ENCODE measurements around the gene EPAS1. TPM values are rescaled to one million over a fixed set of nuclear protein-coding genes. Genes with fewer than 3 reads are reported as not detected.

Gene EPAS1
- total and polyA plus RNA-seq, 9 of the 15 experiments (the other 6 are each of a cell fraction or from before 2014, with no cell fraction given), result 0.25 to 11.2 (median 4.1) TPM

DNA sequence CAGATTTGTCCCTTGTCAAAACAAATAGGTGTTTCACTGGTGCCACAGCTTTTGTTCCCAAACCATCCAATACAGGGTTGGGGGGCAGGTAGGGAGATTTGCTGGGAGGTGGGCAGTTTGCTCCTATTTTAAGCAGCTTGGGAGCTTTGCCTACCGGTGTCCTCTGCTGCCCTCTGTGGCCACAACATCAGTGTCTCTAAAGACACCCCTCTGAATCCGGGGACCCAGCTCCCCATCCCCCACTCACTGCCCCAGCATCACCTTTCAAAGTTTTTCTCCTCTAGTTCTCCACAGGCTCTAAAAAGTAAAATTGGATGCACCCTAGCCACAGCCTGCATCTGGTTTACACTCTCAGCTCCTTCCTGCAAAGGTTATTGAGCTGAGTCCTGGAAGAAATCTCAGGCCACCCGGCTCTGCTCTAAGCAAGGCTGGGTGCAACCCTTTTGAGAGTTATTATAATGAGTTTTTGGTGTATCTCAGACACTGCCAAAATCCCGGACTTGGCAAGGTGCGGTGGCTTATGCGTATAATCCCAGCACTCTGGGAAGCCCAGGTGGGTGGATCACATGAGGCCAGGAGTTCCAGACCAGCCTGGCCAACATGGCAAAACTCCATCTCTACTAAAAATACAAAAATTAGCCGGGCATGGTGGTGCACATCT lies 2.9 kb upstream of the EPAS1 start (continued):
- TF ChIP-seq, protein P1, sequence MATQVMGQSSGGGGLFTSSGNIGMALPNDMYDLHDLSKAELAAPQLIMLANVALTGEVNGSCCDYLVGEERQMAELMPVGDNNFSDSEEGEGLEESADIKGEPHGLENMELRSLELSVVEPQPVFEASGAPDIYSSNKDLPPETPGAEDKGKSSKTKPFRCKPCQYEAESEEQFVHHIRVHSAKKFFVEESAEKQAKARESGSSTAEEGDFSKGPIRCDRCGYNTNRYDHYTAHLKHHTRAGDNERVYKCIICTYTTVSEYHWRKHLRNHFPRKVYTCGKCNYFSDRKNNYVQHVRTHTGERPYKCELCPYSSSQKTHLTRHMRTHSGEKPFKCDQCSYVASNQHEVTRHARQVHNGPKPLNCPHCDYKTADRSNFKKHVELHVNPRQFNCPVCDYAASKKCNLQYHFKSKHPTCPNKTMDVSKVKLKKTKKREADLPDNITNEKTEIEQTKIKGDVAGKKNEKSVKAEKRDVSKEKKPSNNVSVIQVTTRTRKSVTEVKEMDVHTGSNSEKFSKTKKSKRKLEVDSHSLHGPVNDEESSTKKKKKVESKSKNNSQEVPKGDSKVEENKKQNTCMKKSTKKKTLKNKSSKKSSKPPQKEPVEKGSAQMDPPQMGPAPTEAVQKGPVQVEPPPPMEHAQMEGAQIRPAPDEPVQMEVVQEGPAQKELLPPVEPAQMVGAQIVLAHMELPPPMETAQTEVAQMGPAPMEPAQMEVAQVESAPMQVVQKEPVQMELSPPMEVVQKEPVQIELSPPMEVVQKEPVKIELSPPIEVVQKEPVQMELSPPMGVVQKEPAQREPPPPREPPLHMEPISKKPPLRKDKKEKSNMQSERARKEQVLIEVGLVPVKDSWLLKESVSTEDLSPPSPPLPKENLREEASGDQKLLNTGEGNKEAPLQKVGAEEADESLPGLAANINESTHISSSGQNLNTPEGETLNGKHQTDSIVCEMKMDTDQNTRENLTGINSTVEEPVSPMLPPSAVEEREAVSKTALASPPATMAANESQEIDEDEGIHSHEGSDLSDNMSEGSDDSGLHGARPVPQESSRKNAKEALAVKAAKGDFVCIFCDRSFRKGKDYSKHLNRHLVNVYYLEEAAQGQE (IDR thresholded peaks at IDR 0.05; ENCODE audit: borderline replicate concordance), result peak; percentile 60; the same call in 1 of the 2 replicates
- TF ChIP-seq, protein P1 (CRISPR knock-in tag; IDR thresholded peaks at IDR 0.05; ENCODE audit: low read depth), result no peak
- TF ChIP-seq NEUROD1 (IDR thresholded peaks at IDR 0.05; ENCODE audit: borderline replicate concordance, low read depth, low read length, partially characterized antibody), result no peak
- TF ChIP-seq RAD21 (CRISPR knock-in tag; conservative IDR thresholded peaks at IDR 0.05 in 1 of 2, IDR thresholded peaks at IDR 0.05 in 1 of 2), result peak; percentile 48 to 58
- TF ChIP-seq, protein P2, sequence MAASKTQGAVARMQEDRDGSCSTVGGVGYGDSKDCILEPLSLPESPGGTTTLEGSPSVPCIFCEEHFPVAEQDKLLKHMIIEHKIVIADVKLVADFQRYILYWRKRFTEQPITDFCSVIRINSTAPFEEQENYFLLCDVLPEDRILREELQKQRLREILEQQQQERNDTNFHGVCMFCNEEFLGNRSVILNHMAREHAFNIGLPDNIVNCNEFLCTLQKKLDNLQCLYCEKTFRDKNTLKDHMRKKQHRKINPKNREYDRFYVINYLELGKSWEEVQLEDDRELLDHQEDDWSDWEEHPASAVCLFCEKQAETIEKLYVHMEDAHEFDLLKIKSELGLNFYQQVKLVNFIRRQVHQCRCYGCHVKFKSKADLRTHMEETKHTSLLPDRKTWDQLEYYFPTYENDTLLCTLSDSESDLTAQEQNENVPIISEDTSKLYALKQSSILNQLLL (CRISPR knock-in tag; IDR thresholded peaks at IDR 0.05; ENCODE audit: borderline replicate concordance), result no peak
- TF ChIP-seq NFXL1 (CRISPR knock-in tag; IDR thresholded peaks at IDR 0.05), result no peak
- TF ChIP-seq, protein P3, sequence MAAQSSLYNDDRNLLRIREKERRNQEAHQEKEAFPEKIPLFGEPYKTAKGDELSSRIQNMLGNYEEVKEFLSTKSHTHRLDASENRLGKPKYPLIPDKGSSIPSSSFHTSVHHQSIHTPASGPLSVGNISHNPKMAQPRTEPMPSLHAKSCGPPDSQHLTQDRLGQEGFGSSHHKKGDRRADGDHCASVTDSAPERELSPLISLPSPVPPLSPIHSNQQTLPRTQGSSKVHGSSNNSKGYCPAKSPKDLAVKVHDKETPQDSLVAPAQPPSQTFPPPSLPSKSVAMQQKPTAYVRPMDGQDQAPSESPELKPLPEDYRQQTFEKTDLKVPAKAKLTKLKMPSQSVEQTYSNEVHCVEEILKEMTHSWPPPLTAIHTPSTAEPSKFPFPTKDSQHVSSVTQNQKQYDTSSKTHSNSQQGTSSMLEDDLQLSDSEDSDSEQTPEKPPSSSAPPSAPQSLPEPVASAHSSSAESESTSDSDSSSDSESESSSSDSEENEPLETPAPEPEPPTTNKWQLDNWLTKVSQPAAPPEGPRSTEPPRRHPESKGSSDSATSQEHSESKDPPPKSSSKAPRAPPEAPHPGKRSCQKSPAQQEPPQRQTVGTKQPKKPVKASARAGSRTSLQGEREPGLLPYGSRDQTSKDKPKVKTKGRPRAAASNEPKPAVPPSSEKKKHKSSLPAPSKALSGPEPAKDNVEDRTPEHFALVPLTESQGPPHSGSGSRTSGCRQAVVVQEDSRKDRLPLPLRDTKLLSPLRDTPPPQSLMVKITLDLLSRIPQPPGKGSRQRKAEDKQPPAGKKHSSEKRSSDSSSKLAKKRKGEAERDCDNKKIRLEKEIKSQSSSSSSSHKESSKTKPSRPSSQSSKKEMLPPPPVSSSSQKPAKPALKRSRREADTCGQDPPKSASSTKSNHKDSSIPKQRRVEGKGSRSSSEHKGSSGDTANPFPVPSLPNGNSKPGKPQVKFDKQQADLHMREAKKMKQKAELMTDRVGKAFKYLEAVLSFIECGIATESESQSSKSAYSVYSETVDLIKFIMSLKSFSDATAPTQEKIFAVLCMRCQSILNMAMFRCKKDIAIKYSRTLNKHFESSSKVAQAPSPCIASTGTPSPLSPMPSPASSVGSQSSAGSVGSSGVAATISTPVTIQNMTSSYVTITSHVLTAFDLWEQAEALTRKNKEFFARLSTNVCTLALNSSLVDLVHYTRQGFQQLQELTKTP (IDR thresholded peaks at IDR 0.05; ENCODE audit: low read depth in 1 of 2, partially characterized antibody in 2 of 2), result no peak
- TF ChIP-seq BRCA1 (IDR thresholded peaks at IDR 0.05), result no peak
- TF ChIP-seq BRCA1 (CRISPR knock-in tag; IDR thresholded peaks at IDR 0.05), result no peak
- TF ChIP-seq ZEB2 (IDR thresholded peaks at IDR 0.05), result 0 out of 2 replicates have a peak, but pooled peaks have one; percentile 22
- TF ChIP-seq ZNF253 (CRISPR knock-in tag; conservative IDR thresholded peaks at IDR 0.05), result no peak
- TF ChIP-seq, protein P4, sequence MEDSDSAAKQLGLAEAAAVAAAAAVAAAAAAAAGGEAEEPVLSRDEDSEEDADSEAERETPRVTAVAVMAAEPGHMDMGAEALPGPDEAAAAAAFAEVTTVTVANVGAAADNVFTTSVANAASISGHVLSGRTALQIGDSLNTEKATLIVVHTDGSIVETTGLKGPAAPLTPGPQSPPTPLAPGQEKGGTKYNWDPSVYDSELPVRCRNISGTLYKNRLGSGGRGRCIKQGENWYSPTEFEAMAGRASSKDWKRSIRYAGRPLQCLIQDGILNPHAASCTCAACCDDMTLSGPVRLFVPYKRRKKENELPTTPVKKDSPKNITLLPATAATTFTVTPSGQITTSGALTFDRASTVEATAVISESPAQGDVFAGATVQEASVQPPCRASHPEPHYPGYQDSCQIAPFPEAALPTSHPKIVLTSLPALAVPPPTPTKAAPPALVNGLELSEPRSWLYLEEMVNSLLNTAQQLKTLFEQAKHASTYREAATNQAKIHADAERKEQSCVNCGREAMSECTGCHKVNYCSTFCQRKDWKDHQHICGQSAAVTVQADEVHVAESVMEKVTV (CRISPR knock-in tag; IDR thresholded peaks at IDR 0.05), result 0 out of 2 replicates have a peak, but pooled peaks have one; percentile 18
